Effector memory CD4-positive, alpha-beta T cell (primary cell): ENCODE results near the gene KCNMB2.

Experiments used
- DNase-seq, 3 donors: peaks; one replicate each; pipeline ENCODE4 v3.0.0-alpha.2; 2020
- H3K27ac ChIP-seq: 2 replicates; pipeline ENCODE4 v1.7.0; 2013; ENCODE audit warnings: mild to moderate bottlenecking, low read length, moderate library complexity; ENCODE audit not compliant: insufficient read depth, poor library complexity, severe bottlenecking
- H3K27me3 ChIP-seq: replicated peaks from 2 replicates; pipeline ENCODE4 v1.7.0; 2013; ENCODE audit warnings: mild to moderate bottlenecking, low read length; ENCODE audit not compliant: insufficient read depth, control insufficient read depth, poor library complexity, severe bottlenecking
- H3K36me3 ChIP-seq: 2 replicates; pipeline ENCODE4 v1.7.0; 2013; ENCODE audit warnings: mild to moderate bottlenecking, low read length, moderate library complexity; ENCODE audit not compliant: control insufficient read depth, insufficient read depth
- H3K4me1 ChIP-seq: 2 replicates; pipeline ENCODE4 v1.7.0; 2013; ENCODE audit warnings: low read length, mild to moderate bottlenecking; ENCODE audit not compliant: control insufficient read depth, insufficient read depth, poor library complexity, severe bottlenecking
- H3K4me3 ChIP-seq: 2 replicates; pipeline ENCODE4 v1.7.0; 2013; ENCODE audit warnings: low read length, low read depth, mild to moderate bottlenecking; ENCODE audit not compliant: insufficient read depth, poor library complexity, severe bottlenecking
- H3K9me3 ChIP-seq: 2 replicates; pipeline ENCODE4 v1.7.0; 2013; ENCODE audit warnings: mild to moderate bottlenecking, low read length, moderate library complexity; ENCODE audit not compliant: control insufficient read depth

The KCNMB2 gene

GRCh38 chr3:178593786-178594185 lies 57.5 kb downstream of the KCNMB2 start:
- Histone ChIP-seq H3K4me1 (no peaks in the 10 kb centered on the region), H3K9me3 (no peaks in the 10 kb centered on the region), H3K36me3 (no peaks in the 10 kb centered on the region), H3K27me3 (no peaks in the 10 kb centered on the region), H3K27ac (no peak overlapping the region), H3K4me3 (no peak overlapping the region)
- DNase-seq, result no peak

- H3K4me1 ChIP-seq, result no peaks in the 10 kb centered on the region
- no peak for DNase-seq
Measured at GRCh38 chr3:178597371-178597770, 61.1 kb downstream of the KCNMB2 start.

GRCh38 chr3:178602856-178603255 lies 66.6 kb downstream of the KCNMB2 start:
- Histone ChIP-seq H3K27me3 (no peaks in the 10 kb centered on the region), H3K27ac (no peak overlapping the region), H3K4me3 (no peak overlapping the region), H3K9me3 (no peaks in the 10 kb centered on the region), H3K4me1 (no peaks in the 10 kb centered on the region), H3K36me3 (no peaks in the 10 kb centered on the region)
- no peak for DNase-seq

More at GRCh38 chr3:178597371-178597770, 61.1 kb downstream of the KCNMB2 start:
- Histone ChIP-seq H3K9me3 (no peaks in the 10 kb centered on the region), H3K36me3 (no peaks in the 10 kb centered on the region), H3K27ac (no peak overlapping the region), H3K27me3 (no peaks in the 10 kb centered on the region), H3K4me3 (no peak overlapping the region)

- Histone ChIP-seq H3K4me3 (no peak overlapping the region), H3K4me1 (no peaks in the 10 kb centered on the region), H3K27me3 (no peaks in the 10 kb centered on the region), H3K36me3 (no peaks in the 10 kb centered on the region), H3K27ac (no peak overlapping the region), H3K9me3 (no peaks in the 10 kb centered on the region)
- no peak for DNase-seq
Measured at GRCh38 chr3:178603735-178604134, 67.5 kb downstream of the KCNMB2 start.

- no peak for DNase-seq
- Histone ChIP-seq H3K36me3 (no peaks in the 10 kb centered on the region), H3K27ac (no peak overlapping the region), H3K27me3 (no peaks in the 10 kb centered on the region), H3K4me1 (no peaks in the 10 kb centered on the region), H3K9me3 (no peaks in the 10 kb centered on the region), H3K4me3 (no peak overlapping the region)
Measured at GRCh38 chr3:178618197-178618596, 82.0 kb downstream of the KCNMB2 start.

- no peak for DNase-seq
- Histone ChIP-seq H3K4me3 (no peak overlapping the region), H3K36me3 (no peaks in the 10 kb centered on the region), H3K27me3 (no peaks in the 10 kb centered on the region), H3K9me3 (no peaks in the 10 kb centered on the region), H3K27ac (no peak overlapping the region), H3K4me1 (no peaks in the 10 kb centered on the region)
Measured at GRCh38 chr3:178618896-178619295, 82.7 kb downstream of the KCNMB2 start.

GRCh38 chr3:178623666-178624255 lies 87.5 kb downstream of the KCNMB2 start:
- Histone ChIP-seq H3K27me3 (no peaks in the 10 kb centered on the region), H3K27ac (no peak overlapping the region), H3K36me3 (no peaks in the 10 kb centered on the region), H3K9me3 (no peaks in the 10 kb centered on the region), H3K4me1 (no peaks in the 10 kb centered on the region), H3K4me3 (no peak overlapping the region)
- DNase-seq, result no peak

- no peak for DNase-seq
- Histone ChIP-seq H3K4me3 (no peak overlapping the region), H3K4me1 (no peaks in the 10 kb centered on the region), H3K9me3 (no peaks in the 10 kb centered on the region), H3K36me3 (no peaks in the 10 kb centered on the region), H3K27ac (no peak overlapping the region), H3K27me3 (no peaks in the 10 kb centered on the region)
Measured at GRCh38 chr3:178624276-178624675, 88.0 kb downstream of the KCNMB2 start.

- Histone ChIP-seq H3K9me3 (no peaks in the 10 kb centered on the region), H3K27ac (no peak overlapping the region), H3K36me3 (no peaks in the 10 kb centered on the region), H3K27me3 (no peaks in the 10 kb centered on the region), H3K4me3 (no peak overlapping the region), H3K4me1 (no peaks in the 10 kb centered on the region)
- no peak for DNase-seq
Measured at GRCh38 chr3:178625053-178625600, 88.9 kb downstream of the KCNMB2 start.

GRCh38 chr3:178628037-178628436 lies 91.8 kb downstream of the KCNMB2 start:
- H3K4me1 ChIP-seq, result no peaks in the 10 kb centered on the region
- no peaks in the 10 kb centered on the region for H3K27me3 ChIP-seq
- H3K4me3 ChIP-seq, result no peak overlapping the region
- DNase-seq, result no peak
- H3K27ac ChIP-seq, result no peak overlapping the region
- no peaks in the 10 kb centered on the region for H3K9me3 ChIP-seq
- H3K36me3 ChIP-seq, result no peaks in the 10 kb centered on the region
